Measurements from ENCODE around the gene CENPU. TPM values are rescaled to one million over a fixed set of nuclear protein-coding genes. Genes with fewer than 3 reads are reported as not detected.

CENPU gene
- total RNA-seq, 1 experiment from 2014 or later, result 124 TPM

GRCh38 chr4:184774152-184774551 is 40.3 kb upstream of the CENPU start:
- Histone ChIP-seq H3K4me2 (ENCODE audit: insufficient read depth, insufficient read length, low read length) (no peak overlapping the region), H3K23me2 (ENCODE audit: insufficient read length, low read depth, low read length, poor library complexity, severe bottlenecking) (no peaks in the 10 kb centered on the region), H3K9me3 (ENCODE audit: control insufficient read depth, low read depth, low read length) (no peaks in the 10 kb centered on the region), H2BK20ac (ENCODE audit: low read depth, low read length, poor library complexity, severe bottlenecking) (no peak overlapping the region), H2BK120ac (ENCODE audit: low read depth, low read length, poor library complexity, severe bottlenecking) (no peak overlapping the region), H4K8ac (replicated peaks; ENCODE audit: insufficient read length, low read depth, low read length) (no peak overlapping the region), H3K18ac (ENCODE audit: insufficient read length, low read depth, low read length) (no peak overlapping the region), H3K56ac (ENCODE audit: insufficient read length, low read depth, low read length) (no peak overlapping the region), H3K4me1 (ENCODE audit: insufficient read depth, low read length) (no peaks in the 10 kb centered on the region), H2BK12ac (ENCODE audit: insufficient read length, low read depth, low read length) (no peak overlapping the region), H3K4ac (ENCODE audit: low read depth, low read length) (no peak overlapping the region), H2AFZ (ENCODE audit: low read length) (no peak overlapping the region), H4K5ac (ENCODE audit: insufficient read length, low read depth, low read length) (no peak overlapping the region), H3T11ph (ENCODE audit: low read length) (no peak overlapping the region), H2AK5ac (ENCODE audit: insufficient read length, low read length) (no peak overlapping the region), H4K91ac (ENCODE audit: insufficient read length, low read depth, low read length) (no peak overlapping the region), H3K27ac (ENCODE audit: insufficient read length, low read depth, low read length) (no peak overlapping the region), H4K20me1 (ENCODE audit: control insufficient read depth, insufficient read depth, insufficient read length) (no peaks in the 10 kb centered on the region), H3K79me2 (ENCODE audit: insufficient read depth, low read length) (no peaks in the 10 kb centered on the region), H3K27me3 (ENCODE audit: insufficient read depth, low read length) (no peaks in the 10 kb centered on the region), H3K79me1 (ENCODE audit: insufficient read depth, low read depth, low read length, poor library complexity, severe bottlenecking) (no peaks in the 10 kb centered on the region), H3K14ac (ENCODE audit: insufficient read depth, low read length) (no peak overlapping the region), H3K9ac (ENCODE audit: extremely low read depth, insufficient read length, low read length) (no peak overlapping the region), H2BK15ac (ENCODE audit: low read depth, low read length) (no peak overlapping the region), H2BK5ac (ENCODE audit: insufficient read length, low read length) (no peak overlapping the region), H3K23ac (ENCODE audit: insufficient read length, low read depth, low read length) (no peak overlapping the region)
- WGBS (ENCODE audit: extremely low coverage, insufficient read length, low lambda C conversion rate), result no CpG with 5 or more reads among the region's 7 CpGs
- Mint-ChIP-seq H3K4me1 (no peaks in the 10 kb centered on the region), H3K4me3 (no peak overlapping the region), H3K36me3 (ENCODE audit: insufficient read depth in 1 of 3, low read depth in 3 of 3) (peaks cover 2 to 4% (median 3%) of the 10 kb centered on the region in 3 experiments; a peak in 6 of 7 replicates), H3K9me3 (peaks cover 2% of the 10 kb centered on the region in 2 experiments), H3K27ac (no peak overlapping the region), H3K27me3 (ENCODE audit: low read depth) (no peaks in the 10 kb centered on the region)
- no peak for DNase-seq
- TF ChIP-seq CTCF (conservative IDR thresholded peaks at IDR 0.05), result no peak

Measured in H9 (cell line).